ENCODE results near the gene KXD1.

Gene KXD1

DNA sequence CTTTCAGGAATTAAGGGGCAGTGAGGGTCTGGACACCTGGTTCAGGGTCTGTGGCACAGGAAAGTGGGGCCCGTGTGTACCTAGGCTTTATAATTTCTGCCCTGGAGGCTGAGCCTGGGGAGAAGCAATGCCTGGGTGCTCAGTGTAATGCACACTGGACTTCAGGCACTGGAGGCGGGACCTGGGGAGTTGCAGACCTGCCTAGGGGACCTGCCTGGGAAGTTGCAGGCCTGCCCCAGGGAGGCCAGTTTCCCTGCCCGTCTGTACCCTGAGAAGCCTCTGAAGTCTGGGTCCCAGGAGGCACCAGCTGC lies 52.5 kb downstream of the KXD1 start:
- no peak overlapping the region for H3K4me3 ChIP-seq (ENCODE audit: low read depth, low read length)
- TF ChIP-seq, protein P1, sequence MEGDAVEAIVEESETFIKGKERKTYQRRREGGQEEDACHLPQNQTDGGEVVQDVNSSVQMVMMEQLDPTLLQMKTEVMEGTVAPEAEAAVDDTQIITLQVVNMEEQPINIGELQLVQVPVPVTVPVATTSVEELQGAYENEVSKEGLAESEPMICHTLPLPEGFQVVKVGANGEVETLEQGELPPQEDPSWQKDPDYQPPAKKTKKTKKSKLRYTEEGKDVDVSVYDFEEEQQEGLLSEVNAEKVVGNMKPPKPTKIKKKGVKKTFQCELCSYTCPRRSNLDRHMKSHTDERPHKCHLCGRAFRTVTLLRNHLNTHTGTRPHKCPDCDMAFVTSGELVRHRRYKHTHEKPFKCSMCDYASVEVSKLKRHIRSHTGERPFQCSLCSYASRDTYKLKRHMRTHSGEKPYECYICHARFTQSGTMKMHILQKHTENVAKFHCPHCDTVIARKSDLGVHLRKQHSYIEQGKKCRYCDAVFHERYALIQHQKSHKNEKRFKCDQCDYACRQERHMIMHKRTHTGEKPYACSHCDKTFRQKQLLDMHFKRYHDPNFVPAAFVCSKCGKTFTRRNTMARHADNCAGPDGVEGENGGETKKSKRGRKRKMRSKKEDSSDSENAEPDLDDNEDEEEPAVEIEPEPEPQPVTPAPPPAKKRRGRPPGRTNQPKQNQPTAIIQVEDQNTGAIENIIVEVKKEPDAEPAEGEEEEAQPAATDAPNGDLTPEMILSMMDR (IDR thresholded peaks at IDR 0.05; ENCODE audit: low read depth, low read length), result no peak

DNA sequence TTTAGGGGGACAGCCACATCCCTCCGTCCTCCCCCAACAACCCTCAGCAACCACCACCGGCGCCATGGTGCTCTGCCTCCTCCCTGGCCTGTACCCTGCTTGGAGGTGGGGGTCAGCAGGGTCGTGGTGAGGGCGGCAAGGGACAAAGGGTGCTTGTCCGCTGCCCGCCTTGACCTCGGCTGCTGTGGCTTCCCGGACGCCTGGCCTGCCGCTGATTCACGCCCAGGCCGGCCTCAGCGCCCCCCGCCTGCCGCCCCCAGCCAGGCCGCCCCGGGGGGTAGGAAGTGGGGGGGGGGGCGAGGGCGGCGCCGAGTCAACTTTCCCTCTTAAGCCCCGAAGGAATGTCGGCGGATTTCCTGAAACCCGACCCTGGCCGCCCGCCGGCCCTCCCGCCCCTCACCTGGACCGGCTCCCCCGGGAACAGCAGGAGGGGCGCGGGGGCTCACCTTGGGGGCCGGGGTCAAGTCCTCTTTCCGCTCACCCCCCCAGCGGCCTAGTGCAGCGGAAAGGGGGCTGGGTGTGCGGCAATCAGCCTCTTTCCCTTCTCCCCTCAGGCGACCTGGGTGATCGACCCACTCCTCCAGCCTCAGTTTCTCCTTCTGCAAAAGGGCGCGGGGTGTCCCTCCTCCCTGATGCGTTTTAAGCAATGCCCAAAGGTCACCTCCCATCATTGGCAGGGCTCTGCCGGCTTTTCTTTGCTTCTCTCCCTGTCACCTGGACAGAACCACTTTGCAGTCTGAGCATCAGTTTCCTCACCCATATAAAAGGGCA lies 53.1 kb downstream of the KXD1 start:
- H3K4me3 ChIP-seq (ENCODE audit: low read depth, low read length), result no peak overlapping the region
- TF ChIP-seq, protein P1 (IDR thresholded peaks at IDR 0.05; ENCODE audit: low read depth, low read length), result no peak

DNA sequence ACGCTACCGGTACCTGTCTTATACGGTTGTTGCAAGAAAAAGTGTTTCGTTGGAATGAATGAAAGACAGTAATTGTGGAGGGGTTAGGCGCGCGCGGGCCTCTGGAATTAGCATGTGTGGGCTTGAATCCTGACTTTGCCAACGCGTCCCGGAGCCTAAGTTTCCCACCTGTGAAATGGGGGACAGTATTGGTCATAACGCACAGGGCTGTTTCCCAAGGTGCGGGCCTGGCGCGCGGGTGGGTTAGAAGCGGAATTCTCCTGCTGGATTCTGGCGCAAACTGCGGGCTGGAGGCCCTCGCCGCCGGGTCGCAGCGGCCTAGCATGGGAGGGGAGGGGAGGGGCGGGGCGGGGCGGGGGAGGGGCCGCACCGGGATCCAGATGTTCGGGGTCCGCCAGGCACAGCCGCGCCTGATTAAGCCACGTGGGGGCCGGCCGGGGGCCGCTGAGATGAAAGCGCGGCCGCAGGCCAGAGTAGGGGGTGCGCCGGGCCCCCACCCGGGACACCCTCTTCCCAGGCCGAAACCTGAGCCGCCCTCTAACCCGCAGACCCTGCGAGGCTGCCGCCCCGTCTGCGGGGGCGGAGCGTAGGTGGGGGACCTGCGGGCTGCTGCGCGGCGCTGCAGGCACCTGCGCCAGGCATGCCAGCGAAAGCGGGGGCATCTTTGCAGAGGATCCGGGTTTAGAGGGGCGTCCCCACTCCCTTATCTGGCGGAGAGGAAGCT lies 53.8 kb downstream of the KXD1 start:
- TF ChIP-seq, protein P1 (IDR thresholded peaks at IDR 0.05; ENCODE audit: low read depth, low read length), result no peak
- no peak overlapping the region for H3K4me3 ChIP-seq (ENCODE audit: low read depth, low read length)

DNA sequence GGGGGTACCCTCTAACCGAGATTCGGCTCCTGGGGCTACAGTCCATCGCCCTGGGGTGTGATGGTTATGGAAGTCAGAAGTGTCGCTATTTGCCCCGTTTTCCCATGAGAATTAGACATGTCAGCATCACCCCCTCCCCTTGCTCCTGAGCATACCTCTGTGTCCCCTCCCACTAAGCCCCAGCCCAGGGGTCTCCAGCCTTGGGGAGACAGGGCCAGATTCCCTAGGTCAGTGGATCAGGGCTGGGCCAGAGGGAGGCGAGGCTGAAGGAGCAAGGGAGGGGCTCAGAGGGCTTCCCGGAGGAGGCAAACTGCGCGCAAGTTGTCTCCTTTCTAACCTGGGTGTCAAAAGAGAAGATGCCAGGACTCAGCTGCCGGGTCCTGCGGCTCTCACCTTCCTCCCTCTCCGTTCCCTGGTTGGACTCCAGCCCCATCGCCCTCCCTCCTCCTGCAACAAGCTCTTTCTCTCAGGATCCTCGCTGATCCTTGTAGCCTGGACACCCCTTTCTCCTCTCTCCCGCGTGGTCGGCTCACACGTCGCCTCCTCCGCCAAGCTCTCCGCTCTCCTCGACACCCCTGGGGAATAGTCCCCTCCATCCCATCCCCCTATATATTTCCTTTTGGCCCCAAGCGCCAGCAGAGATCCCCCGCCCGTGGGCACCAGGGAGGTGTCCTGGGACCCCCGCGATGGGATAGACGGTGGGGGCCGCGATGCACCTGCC lies 54.5 kb downstream of the KXD1 start:
- H3K4me3 ChIP-seq (ENCODE audit: low read depth, low read length), result peak overlapping the region; percentile 53

DNA sequence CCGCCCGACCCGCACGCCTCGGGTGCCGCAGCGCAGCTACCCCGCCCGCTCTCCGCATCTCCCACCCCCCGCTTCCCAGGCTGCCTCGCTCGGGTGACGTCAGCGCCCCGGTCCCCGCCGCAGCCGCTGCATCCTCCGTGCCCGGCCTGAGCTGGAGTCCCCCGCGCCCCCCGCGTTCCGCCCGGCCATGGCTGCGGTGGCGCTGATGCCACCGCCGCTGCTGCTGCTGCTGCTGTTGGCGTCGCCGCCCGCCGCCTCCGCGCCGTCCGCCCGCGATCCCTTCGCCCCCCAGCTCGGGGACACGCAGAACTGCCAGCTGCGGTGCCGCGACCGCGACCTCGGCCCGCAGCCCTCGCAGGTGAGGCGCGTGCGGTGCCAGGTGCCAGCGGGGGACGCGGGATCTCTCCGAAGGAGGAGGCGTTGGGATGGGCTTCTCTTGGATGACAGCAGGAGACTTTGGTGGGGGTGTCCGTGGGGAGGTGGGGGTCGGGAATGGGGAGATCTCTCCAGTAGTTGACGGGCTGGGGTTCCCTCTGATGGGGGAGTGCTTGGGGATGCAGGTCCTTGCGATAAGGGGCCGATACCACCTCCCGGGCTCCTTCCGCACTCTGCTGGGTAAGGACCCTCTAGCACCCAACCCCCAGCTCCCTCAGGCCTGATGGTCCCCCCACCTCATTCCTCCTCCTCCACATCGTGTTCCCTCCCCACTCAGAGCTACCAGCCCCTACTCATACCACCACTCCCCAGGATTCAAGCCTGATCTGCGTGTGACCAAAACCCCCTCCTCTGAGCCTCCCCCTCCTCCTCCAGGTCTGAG lies 55.3 kb downstream of the KXD1 start, which contains the start of gene TMEM59L:
TSS of gene TMEM59L (plus strand) at position 99 of the 817 bp plus-strand sequence. CDS start at position 188, 89 bp downstream.
- TF ChIP-seq, protein P1 (IDR thresholded peaks at IDR 0.05; ENCODE audit: low read depth, low read length), result no peak
- H3K4me3 ChIP-seq (ENCODE audit: low read depth, low read length), result peak within 1 kb of the TSS; percentile 53

More for the DNA sequence above, 54.5 kb downstream of the KXD1 start:
- TF ChIP-seq, protein P1 (IDR thresholded peaks at IDR 0.05; ENCODE audit: low read depth, low read length), result no peak

DNA sequence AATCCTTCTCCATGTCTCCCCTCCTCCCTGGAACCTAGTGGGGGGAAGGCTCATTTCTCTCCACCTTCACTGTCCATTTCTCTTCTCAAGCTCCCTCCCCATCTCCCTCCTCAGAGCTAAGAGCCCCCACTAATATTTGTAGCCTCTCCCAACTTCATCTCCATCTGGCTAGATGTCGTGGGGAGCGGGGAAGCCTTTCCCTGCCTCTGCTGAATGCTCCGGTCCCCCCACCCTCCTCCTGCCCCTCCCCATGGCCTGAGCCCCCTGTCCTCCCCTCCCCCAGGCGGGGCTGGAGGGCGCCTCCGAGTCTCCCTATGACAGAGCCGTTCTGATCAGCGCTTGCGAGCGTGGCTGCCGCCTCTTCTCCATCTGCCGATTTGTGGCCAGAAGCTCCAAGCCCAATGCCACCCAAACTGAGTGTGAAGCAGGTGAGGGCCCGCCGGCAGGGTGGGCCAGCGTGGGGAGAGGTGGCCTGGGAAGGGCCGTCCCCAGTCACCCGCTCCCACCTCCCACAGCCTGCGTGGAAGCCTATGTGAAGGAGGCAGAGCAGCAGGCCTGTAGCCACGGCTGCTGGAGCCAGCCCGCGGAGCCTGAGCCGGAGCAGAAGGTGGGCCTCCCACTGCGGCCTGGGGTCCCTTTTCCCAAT lies 56.0 kb downstream of the KXD1 start:
- TF ChIP-seq, protein P1 (IDR thresholded peaks at IDR 0.05; ENCODE audit: low read depth, low read length), result no peak
- H3K4me3 ChIP-seq (ENCODE audit: low read depth, low read length), result no peak overlapping the region

All from WI38 (cell line).